Activated naive CD8-positive, alpha-beta T cell treated with anti-CD3 and anti-CD28 coated beads for 36 hours (primary cell): ENCODE data around the gene TOMM7. TPM values are rescaled to one million over a fixed set of nuclear protein-coding genes. Genes with fewer than 3 reads are reported as not detected.
A peak's percentile ranks its signal among the peaks of the same experiment; 100 is the strongest.

ENCODE experiments used
- DNase-seq: peaks from one replicate; pipeline ENCODE4 v3.0.0; 2021
- H3K27ac Mint-ChIP-seq: one replicate; pipeline ENCODE4 v1.8.0; 2022; ENCODE audit warnings: mild to moderate bottlenecking, moderate library complexity, mixed read lengths
- H3K27me3 Mint-ChIP-seq: one replicate; pipeline ENCODE4 v1.8.0; 2022; ENCODE audit warnings: mild to moderate bottlenecking, mixed read lengths
- H3K36me3 Mint-ChIP-seq: one replicate; pipeline ENCODE4 v1.8.0; 2021; ENCODE audit warnings: mild to moderate bottlenecking, mixed read lengths
- H3K4me1 Mint-ChIP-seq: one replicate; pipeline ENCODE4 v1.8.0; 2021; ENCODE audit warnings: mixed read lengths
- H3K4me3 Mint-ChIP-seq: one replicate; pipeline ENCODE4 v1.8.0; 2022; ENCODE audit warnings: mild to moderate bottlenecking, moderate library complexity, mixed read lengths
- H3K9me3 Mint-ChIP-seq: one replicate; pipeline ENCODE4 v1.8.0; 2022; ENCODE audit warnings: mixed read lengths
- total RNA-seq, 2 experiments: library from RNA; stranded (reverse); gene quantifications; one replicate each; pipeline ENCODE4 v1.2.3, GENCODE V29; 2021

TOMM7 gene
- 100 to 1,000 TPM; 249 to 257 TPM for total RNA-seq

- H3K36me3 Mint-ChIP-seq: peaks cover 17% of the 10 kb centered on the region
- H3K27ac Mint-ChIP-seq: peak within 1 kb of the TSS; percentile 93
- DNase-seq: peak; percentile 90
- peak within 1 kb of the TSS; percentile 98 for H3K4me3 Mint-ChIP-seq
- peaks cover 32% of the 10 kb centered on the region for H3K27me3 Mint-ChIP-seq
- peaks cover 25% of the 10 kb centered on the region for H3K4me1 Mint-ChIP-seq
- H3K9me3 Mint-ChIP-seq: no peaks in the 10 kb centered on the region
These were observed at the start of gene TOMM7 for GRCh38 chr7:22822486-22823141. TSS of gene TOMM7 (minus strand) at chr7:22822849. CDS start at chr7:22822779, 70 bp downstream.

- H3K36me3 Mint-ChIP-seq: peaks cover 19% of the 10 kb centered on the region
- H3K4me1 Mint-ChIP-seq: peaks cover 2% of the 10 kb centered on the region
- H3K4me3 Mint-ChIP-seq: no peak overlapping the region
- H3K9me3 Mint-ChIP-seq: no peaks in the 10 kb centered on the region
- DNase-seq: no peak
- H3K27me3 Mint-ChIP-seq: no peaks in the 10 kb centered on the region
- H3K27ac Mint-ChIP-seq: no peak overlapping the region
These were observed 49.6 kb upstream of the TOMM7 start for GRCh38 chr7:22872096-22872807.

GRCh38 chr7:22871661-22872060 lies 49.0 kb upstream of the TOMM7 start:
- no peaks in the 10 kb centered on the region for H3K27me3 Mint-ChIP-seq
- H3K27ac Mint-ChIP-seq: no peak overlapping the region
- no peak overlapping the region for H3K4me3 Mint-ChIP-seq
- peaks cover 20% of the 10 kb centered on the region for H3K36me3 Mint-ChIP-seq
- DNase-seq: no peak
- no peaks in the 10 kb centered on the region for H3K9me3 Mint-ChIP-seq
- peaks cover 4% of the 10 kb centered on the region for H3K4me1 Mint-ChIP-seq

DNA sequence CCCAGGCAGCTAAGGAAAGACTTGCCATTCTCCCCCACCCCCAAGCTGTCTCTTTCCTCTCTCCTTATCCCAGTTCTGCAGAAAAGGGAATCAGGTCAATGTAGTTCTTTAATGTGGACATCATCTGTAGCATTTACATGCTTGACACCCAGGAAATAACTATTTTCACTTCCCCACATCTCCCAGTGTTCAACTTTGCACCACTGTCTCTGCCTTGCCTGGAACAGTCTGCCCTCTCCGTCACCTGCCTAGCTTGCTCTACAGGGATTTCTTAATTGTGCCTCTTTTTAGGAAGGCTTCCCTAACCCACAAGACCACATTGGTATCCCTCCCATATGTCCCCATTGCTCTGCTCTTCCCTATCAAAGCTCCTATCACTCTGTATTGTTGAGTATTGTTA lies 45.9 kb upstream of the TOMM7 start:
- Mint-ChIP-seq H3K9me3 (no peaks in the 10 kb centered on the region), H3K4me1 (peaks cover 20% of the 10 kb centered on the region), H3K27ac (no peak overlapping the region), H3K36me3 (peaks cover 42% of the 10 kb centered on the region), H3K4me3 (no peak overlapping the region), H3K27me3 (no peaks in the 10 kb centered on the region)
- DNase-seq: no peak

GRCh38 chr7:22867589-22867988 lies 44.9 kb upstream of the TOMM7 start:
- H3K36me3 Mint-ChIP-seq: peaks cover 50% of the 10 kb centered on the region
- no peak overlapping the region for H3K4me3 Mint-ChIP-seq
- H3K9me3 Mint-ChIP-seq: no peaks in the 10 kb centered on the region

DNA sequence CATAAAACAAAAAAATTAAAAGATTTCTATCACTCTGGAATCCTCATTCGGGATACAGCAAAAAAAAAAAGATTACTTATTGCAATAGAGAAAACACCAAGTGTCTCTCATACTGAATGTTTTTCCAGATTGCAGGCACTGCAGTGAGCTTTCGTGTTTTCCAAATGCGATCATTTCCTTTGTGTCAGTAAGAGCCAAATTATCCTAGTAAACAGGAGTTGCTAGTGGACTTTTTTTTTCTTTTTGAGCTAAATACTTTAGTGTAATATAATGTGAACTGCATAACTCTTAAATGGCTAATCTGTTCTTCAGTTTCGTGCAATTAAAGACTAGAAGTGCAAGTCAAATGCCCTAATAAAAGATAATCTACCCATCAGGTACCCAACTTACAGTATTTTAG lies 44.4 kb upstream of the TOMM7 start:
- Mint-ChIP-seq H3K4me1 (peaks cover 22% of the 10 kb centered on the region), H3K27me3 (no peaks in the 10 kb centered on the region), H3K27ac (no peak overlapping the region), H3K9me3 (no peaks in the 10 kb centered on the region), H3K36me3 (peaks cover 54% of the 10 kb centered on the region), H3K4me3 (no peak overlapping the region)
- DNase-seq: no peak

More at GRCh38 chr7:22867589-22867988, 44.9 kb upstream of the TOMM7 start:
- Mint-ChIP-seq H3K4me1 (peaks cover 22% of the 10 kb centered on the region), H3K27ac (peak overlapping the region; percentile 57), H3K27me3 (no peaks in the 10 kb centered on the region)
- no peak for DNase-seq

GRCh38 chr7:22865602-22865960 lies 42.9 kb upstream of the TOMM7 start:
- H3K4me1 Mint-ChIP-seq: peaks cover 30% of the 10 kb centered on the region
- H3K27me3 Mint-ChIP-seq: no peaks in the 10 kb centered on the region
- H3K36me3 Mint-ChIP-seq: peaks cover 61% of the 10 kb centered on the region

DNA sequence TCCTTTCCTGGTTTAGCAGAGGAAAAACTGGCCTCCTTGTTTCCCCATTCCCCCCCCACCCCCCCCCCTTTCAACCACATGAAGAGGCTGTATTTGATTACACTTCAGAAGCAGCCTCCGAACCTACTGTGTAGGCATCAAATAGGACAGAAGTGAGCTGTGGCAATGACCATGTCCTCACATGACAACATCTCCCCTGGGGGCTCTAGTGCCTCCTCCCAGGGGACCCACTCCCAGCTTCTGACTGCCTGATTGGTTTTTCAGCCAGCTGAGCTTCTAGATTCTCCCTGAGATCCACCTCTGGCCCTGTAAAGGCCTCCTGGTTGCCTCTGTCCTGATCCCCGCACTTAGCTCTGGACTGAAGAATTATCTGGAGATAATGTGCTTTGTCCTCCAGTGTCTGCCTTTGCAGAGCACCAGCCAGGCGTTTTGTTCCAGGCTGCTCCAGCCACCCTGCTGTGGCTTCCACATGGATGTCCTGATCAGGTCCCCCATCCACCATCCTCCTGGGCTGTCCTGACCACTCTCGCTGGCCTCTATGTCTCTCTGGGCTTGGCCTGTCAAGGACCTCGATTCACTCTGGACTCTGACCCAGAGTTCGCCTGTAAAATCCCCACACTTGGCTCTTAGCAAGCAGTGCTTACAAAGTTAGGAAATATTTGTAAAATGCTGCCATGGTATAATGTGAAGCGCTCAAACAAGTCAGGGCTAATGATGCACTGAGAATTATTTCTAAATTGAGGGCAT lies 42.4 kb upstream of the TOMM7 start:
- Mint-ChIP-seq H3K27ac (peak overlapping the region; percentile 64), H3K4me3 (peak overlapping the region; percentile 19), H3K36me3 (peaks cover 64% of the 10 kb centered on the region), H3K9me3 (no peaks in the 10 kb centered on the region), H3K27me3 (no peaks in the 10 kb centered on the region), H3K4me1 (peaks cover 36% of the 10 kb centered on the region)
- DNase-seq: no peak

More at GRCh38 chr7:22865602-22865960, 42.9 kb upstream of the TOMM7 start:
- no peak overlapping the region for H3K4me3 Mint-ChIP-seq
- no peaks in the 10 kb centered on the region for H3K9me3 Mint-ChIP-seq
- peak overlapping the region; percentile 64 for H3K27ac Mint-ChIP-seq
- DNase-seq: no peak

GRCh38 chr7:22864301-22864700 lies 41.7 kb upstream of the TOMM7 start:
- H3K4me1 Mint-ChIP-seq: peaks cover 40% of the 10 kb centered on the region
- H3K9me3 Mint-ChIP-seq: no peaks in the 10 kb centered on the region
- peak overlapping the region; percentile 55 for H3K27ac Mint-ChIP-seq
- peaks cover 66% of the 10 kb centered on the region for H3K36me3 Mint-ChIP-seq
- DNase-seq: no peak
- H3K4me3 Mint-ChIP-seq: no peak overlapping the region
- no peaks in the 10 kb centered on the region for H3K27me3 Mint-ChIP-seq

DNA sequence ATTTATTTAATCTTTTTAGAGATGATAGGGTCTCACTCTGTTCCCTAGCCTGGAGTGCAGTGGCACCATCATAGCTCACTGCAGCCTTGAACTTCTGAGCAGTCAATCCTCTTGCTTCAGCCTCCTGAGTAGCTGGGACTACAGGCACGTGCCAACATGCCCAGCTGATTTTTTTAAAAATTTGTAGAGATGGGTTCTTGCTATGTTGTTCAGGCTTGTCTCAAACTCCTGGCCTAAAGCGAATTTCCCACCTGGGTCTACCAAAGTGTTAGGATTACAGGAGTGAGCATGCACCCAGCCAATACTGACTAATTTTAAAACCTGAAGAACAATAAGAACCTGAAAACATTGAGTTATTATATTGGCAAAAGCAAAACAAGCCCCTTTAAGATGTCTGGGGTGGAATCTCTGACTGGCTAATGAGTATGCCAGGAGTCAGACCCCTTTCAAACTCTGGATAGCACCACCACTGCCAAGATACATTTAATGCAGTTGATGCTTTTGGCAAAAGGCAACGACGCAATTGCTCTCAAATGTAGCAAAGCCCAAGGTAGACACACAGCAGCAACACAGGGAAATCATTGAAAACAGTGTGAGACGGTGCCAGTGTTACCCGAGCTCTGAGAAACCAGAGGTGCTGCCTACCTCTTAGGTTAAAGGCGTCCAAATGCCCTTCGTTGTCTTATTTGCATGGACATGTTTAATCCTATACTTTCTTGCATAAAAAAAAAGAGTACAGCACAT lies 40.7 kb upstream of the TOMM7 start:
- Mint-ChIP-seq H3K27me3 (no peaks in the 10 kb centered on the region), H3K9me3 (no peaks in the 10 kb centered on the region), H3K4me1 (peaks cover 49% of the 10 kb centered on the region), H3K36me3 (peaks cover 67% of the 10 kb centered on the region), H3K27ac (no peak overlapping the region), H3K4me3 (no peak overlapping the region)
- DNase-seq: no peak

DNA sequence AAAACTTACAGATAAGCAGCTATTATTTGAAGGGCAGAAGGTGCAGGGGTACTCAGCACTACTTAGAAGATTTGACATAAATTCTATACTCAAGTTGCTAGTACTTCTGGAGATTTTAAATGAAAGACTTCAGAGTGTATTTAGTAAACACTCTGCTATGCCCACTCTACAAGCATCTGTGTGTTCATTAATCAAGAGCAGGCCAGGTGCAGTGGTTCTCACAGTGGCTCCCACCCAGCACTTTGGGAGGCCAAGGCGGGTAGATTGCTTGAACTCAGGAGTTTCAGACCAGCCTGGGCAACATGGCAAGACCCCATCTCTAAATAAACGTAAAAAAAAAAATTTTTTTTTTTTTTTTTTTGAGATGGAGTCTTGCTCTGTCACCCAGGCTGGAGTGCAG lies 38.9 kb upstream of the TOMM7 start:
- Mint-ChIP-seq H3K9me3 (no peaks in the 10 kb centered on the region), H3K27ac (no peak overlapping the region), H3K4me3 (no peak overlapping the region), H3K36me3 (peaks cover 76% of the 10 kb centered on the region), H3K27me3 (no peaks in the 10 kb centered on the region), H3K4me1 (peaks cover 54% of the 10 kb centered on the region)
- no peak for DNase-seq

GRCh38 chr7:22860784-22861482 lies 38.3 kb upstream of the TOMM7 start:
- Mint-ChIP-seq H3K36me3 (peaks cover 77% of the 10 kb centered on the region), H3K4me3 (no peak overlapping the region), H3K27me3 (no peaks in the 10 kb centered on the region), H3K9me3 (no peaks in the 10 kb centered on the region), H3K4me1 (peaks cover 56% of the 10 kb centered on the region), H3K27ac (peak overlapping the region; percentile 60)
- DNase-seq: peak; percentile 16

DNA sequence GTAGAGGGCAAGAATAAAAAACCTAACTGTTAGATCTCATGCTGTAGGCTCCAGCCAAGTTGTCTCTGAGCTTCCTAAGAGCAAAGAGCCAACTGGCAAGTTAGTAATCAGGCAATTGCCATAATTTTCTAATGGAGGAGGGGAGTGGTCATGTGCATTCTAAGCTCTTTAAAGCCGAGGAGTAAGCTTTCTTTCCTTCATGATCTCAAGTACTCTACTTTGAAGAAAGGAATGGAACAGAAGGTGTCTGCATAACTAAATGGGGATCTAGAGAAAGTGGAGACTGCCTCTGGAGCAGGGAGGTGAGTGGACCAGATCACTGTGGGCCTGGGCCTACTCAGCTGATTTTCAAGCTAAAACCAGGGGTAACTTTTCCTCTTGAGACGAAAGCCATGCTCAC lies 37.7 kb upstream of the TOMM7 start:
- H3K36me3 Mint-ChIP-seq: peaks cover 81% of the 10 kb centered on the region

DNA sequence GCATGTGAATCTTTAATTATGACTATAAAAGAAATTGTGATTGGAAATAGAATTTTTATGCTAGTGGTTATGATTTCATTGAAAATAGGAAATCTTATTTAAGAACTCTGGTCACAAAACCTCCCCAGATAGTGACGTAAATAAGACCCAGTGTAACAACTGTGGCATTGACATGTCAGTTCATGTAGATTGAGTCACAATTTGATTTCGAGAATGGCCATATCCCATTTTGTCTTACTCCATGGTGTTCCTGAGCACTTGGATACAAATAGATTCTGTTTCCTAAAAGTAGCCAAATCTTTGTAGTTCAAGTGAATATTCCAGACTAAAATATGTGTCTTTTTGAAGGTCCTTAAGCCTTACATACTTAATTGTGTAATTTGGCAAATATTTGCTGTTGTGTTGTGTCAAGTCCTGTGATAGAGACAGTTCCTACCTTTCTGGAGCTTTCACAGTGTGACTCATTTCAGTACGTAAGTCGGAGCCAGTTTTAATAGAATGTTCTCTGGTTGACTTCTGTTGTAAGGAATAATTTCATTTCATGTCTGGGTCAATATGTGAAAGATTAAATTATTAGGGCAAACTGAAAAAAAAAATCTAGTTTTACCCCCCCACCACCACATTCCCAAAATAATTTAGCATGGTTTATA lies 37.1 kb upstream of the TOMM7 start:
- peaks cover 51% of the 10 kb centered on the region for H3K4me1 Mint-ChIP-seq
- H3K4me3 Mint-ChIP-seq: no peak overlapping the region
- H3K36me3 Mint-ChIP-seq: peaks cover 81% of the 10 kb centered on the region

More for the DNA sequence above, 37.7 kb upstream of the TOMM7 start:
- Mint-ChIP-seq H3K27ac (peak overlapping the region; percentile 60), H3K4me1 (peaks cover 57% of the 10 kb centered on the region), H3K4me3 (no peak overlapping the region), H3K9me3 (no peaks in the 10 kb centered on the region), H3K27me3 (no peaks in the 10 kb centered on the region)
- no peak for DNase-seq

More for the DNA sequence above, 37.1 kb upstream of the TOMM7 start:
- H3K27ac Mint-ChIP-seq: peak overlapping the region; percentile 60
- no peaks in the 10 kb centered on the region for H3K9me3 Mint-ChIP-seq
- H3K27me3 Mint-ChIP-seq: no peaks in the 10 kb centered on the region
- no peak for DNase-seq
